WTC11 (cell line): ENCODE measurements around the gene FBXO31. TPM values are rescaled to one million over a fixed set of nuclear protein-coding genes. Genes with fewer than 3 reads are reported as not detected.

Source experiments
- ATAC-seq: fragments of 200-7000 bp; cut with Tn5 transposase; 2 replicates; pipeline ENCODE4 v1.10.0; 2021; ENCODE audit warnings: mild to moderate bottlenecking, moderate library complexity
- CTCF ChIA-PET: fragments of 300-600 bp; sonication (Branson Sonifier 250); formaldehyde crosslinking; loops from one replicate; lab custom pipeline; 2021; ENCODE audit warnings: antibody characterized with exemption; lab: Charles Lee
- POLR2A ChIA-PET: fragments of 350-600 bp; sonication (Branson Sonifier 250); formaldehyde crosslinking; loops from one replicate; lab custom pipeline; 2021; ENCODE audit warnings: antibody characterized with exemption; lab: Charles Lee
- DNase-seq: peaks from one replicate; pipeline ENCODE4 v3.0.0; 2021; ENCODE audit warnings: low spot score
- H3K27ac Mint-ChIP-seq: 2 replicates; pipeline ENCODE4 v1.8.0; 2021; ENCODE audit warnings: mixed read lengths
- H3K27me3 Mint-ChIP-seq: 2 replicates; pipeline ENCODE4 v1.8.0; 2021; ENCODE audit warnings: low read depth, mild to moderate bottlenecking, moderate library complexity, mixed read lengths
- H3K36me3 Mint-ChIP-seq: 2 replicates; pipeline ENCODE4 v1.8.0; 2021; ENCODE audit warnings: mixed read lengths
- H3K4me1 Mint-ChIP-seq: 2 replicates; pipeline ENCODE4 v1.8.0; 2022; ENCODE audit warnings: mixed read lengths
- H3K4me3 Mint-ChIP-seq: 2 replicates; pipeline ENCODE4 v1.8.0; 2021; ENCODE audit warnings: mild to moderate bottlenecking, moderate library complexity, mixed read lengths
- H3K9me3 Mint-ChIP-seq: 2 replicates; pipeline ENCODE4 v1.8.0; 2021; ENCODE audit warnings: mixed read lengths
- ATF1 ChIP-seq: sonication (generic); formaldehyde crosslinking; IDR thresholded peaks from 2 replicates; pipeline ENCODE4 v1.8.1; 2023; ENCODE audit warnings: mild to moderate bottlenecking, moderate library complexity, missing genetic modification reagents
- ATF3 ChIP-seq: sonication (generic); formaldehyde crosslinking; conservative IDR thresholded peaks from 2 replicates; pipeline ENCODE4 v1.8.1; 2022; ENCODE audit warnings: mild to moderate bottlenecking, missing genetic modification reagents
- CREM ChIP-seq: sonication (generic); formaldehyde crosslinking; IDR thresholded peaks from 2 replicates; pipeline ENCODE4 v1.8.1; 2022; ENCODE audit warnings: mild to moderate bottlenecking, missing genetic modification reagents, moderate library complexity
- GTF2I ChIP-seq: fragments of 250-450 bp; sonication (Bioruptor Pico); conservative IDR thresholded peaks from 2 replicates; pipeline ENCODE4 v1.4.0; 2021; ENCODE audit warnings: mild to moderate bottlenecking
- HMGA2 ChIP-seq: fragments of 250-450 bp; sonication (Bioruptor Pico); IDR thresholded peaks from 2 replicates; pipeline ENCODE4 v1.4.0; 2021; ENCODE audit warnings: mild to moderate bottlenecking, moderate library complexity
- HMGXB4 ChIP-seq: sonication (generic); formaldehyde crosslinking; IDR thresholded peaks from 2 replicates; pipeline ENCODE4 v1.8.1; 2023; ENCODE audit warnings: mild to moderate bottlenecking, moderate library complexity, missing genetic modification reagents
- NR2C2 ChIP-seq: sonication (generic); formaldehyde crosslinking; IDR thresholded peaks from 2 replicates; pipeline ENCODE4 v1.8.0; 2022; ENCODE audit warnings: mild to moderate bottlenecking, missing genetic modification reagents
- NR3C1 ChIP-seq: sonication (generic); formaldehyde crosslinking; conservative IDR thresholded peaks from 2 replicates; pipeline ENCODE4 v1.8.1; 2023; ENCODE audit warnings: low read depth, mild to moderate bottlenecking, missing genetic modification reagents
- PRRX2 ChIP-seq: fragments of 250-450 bp; sonication (Bioruptor Pico); IDR thresholded peaks from 2 replicates; pipeline ENCODE4 v1.8.0; 2021; ENCODE audit warnings: mild to moderate bottlenecking
- ZNF121 ChIP-seq: sonication (generic); formaldehyde crosslinking; IDR thresholded peaks from 2 replicates; pipeline ENCODE4 v1.8.0; 2023; ENCODE audit warnings: missing genetic modification reagents
- ZNF138 ChIP-seq: sonication (generic); formaldehyde crosslinking; conservative IDR thresholded peaks from 2 replicates; pipeline ENCODE4 v1.8.1; 2022; ENCODE audit warnings: mild to moderate bottlenecking, moderate library complexity, missing genetic modification reagents
- ZNF232 ChIP-seq: sonication (generic); formaldehyde crosslinking; IDR thresholded peaks from 2 replicates; pipeline ENCODE4 v1.8.0; 2022; ENCODE audit warnings: mild to moderate bottlenecking, missing genetic modification reagents
- ZNF263 ChIP-seq: sonication (generic); formaldehyde crosslinking; IDR thresholded peaks from 2 replicates; pipeline ENCODE4 v1.8.1; 2022; ENCODE audit warnings: low read depth, mild to moderate bottlenecking, moderate library complexity, missing genetic modification reagents
- ZNF396 ChIP-seq: fragments of 250-450 bp; sonication (Bioruptor Pico); IDR thresholded peaks from 2 replicates; pipeline ENCODE4 v1.8.0; 2021; ENCODE audit warnings: mild to moderate bottlenecking, moderate library complexity, borderline replicate concordance
- ZNF416 ChIP-seq: fragments of 250-450 bp; sonication (Bioruptor Pico); IDR thresholded peaks from 2 replicates; pipeline ENCODE4 v1.9.0; 2021; ENCODE audit warnings: mild to moderate bottlenecking, inconsistent platforms
- ZNF423 ChIP-seq: fragments of 250-450 bp; sonication (Bioruptor Pico); IDR thresholded peaks from 2 replicates; pipeline ENCODE4 v2.1.2; 2022; ENCODE audit warnings: mild to moderate bottlenecking, moderate library complexity
- ZNF532 ChIP-seq: fragments of 250-450 bp; sonication (Bioruptor Pico); IDR thresholded peaks from 2 replicates; pipeline ENCODE4 v1.9.0; 2021; ENCODE audit warnings: mild to moderate bottlenecking, borderline replicate concordance
- total RNA-seq: library from RNA; stranded (reverse); gene quantifications from 3 replicates; pipeline ENCODE4 v1.2.3, GENCODE V29; 2021
- TF ChIP-seq, protein P1 (sequence below): sonication (generic); formaldehyde crosslinking; IDR thresholded peaks from 2 replicates; pipeline ENCODE4 v1.8.0; 2023; ENCODE audit warnings: missing genetic modification reagents, mild to moderate bottlenecking, borderline replicate concordance
- TF ChIP-seq, protein P2 (sequence below): fragments of 250-450 bp; sonication (Bioruptor Pico); IDR thresholded peaks from 2 replicates; pipeline ENCODE4 v1.9.0; 2021; ENCODE audit warnings: moderate library complexity, mild to moderate bottlenecking, inconsistent platforms, borderline replicate concordance
- TF ChIP-seq, protein P3 (sequence below): sonication (generic); formaldehyde crosslinking; IDR thresholded peaks from 2 replicates; pipeline ENCODE4 v1.8.0; 2022; ENCODE audit warnings: mild to moderate bottlenecking, missing genetic modification reagents

The FBXO31 gene
- total RNA-seq, 1 experiment from 2014 or later = 22.6 TPM

GRCh38 chr16:87352818-87353217 lies 30.8 kb downstream of the FBXO31 start (continued):
- no peak for TF ChIP-seq ZNF396 (CRISPR knock-in tag)
- TF ChIP-seq, protein P1, sequence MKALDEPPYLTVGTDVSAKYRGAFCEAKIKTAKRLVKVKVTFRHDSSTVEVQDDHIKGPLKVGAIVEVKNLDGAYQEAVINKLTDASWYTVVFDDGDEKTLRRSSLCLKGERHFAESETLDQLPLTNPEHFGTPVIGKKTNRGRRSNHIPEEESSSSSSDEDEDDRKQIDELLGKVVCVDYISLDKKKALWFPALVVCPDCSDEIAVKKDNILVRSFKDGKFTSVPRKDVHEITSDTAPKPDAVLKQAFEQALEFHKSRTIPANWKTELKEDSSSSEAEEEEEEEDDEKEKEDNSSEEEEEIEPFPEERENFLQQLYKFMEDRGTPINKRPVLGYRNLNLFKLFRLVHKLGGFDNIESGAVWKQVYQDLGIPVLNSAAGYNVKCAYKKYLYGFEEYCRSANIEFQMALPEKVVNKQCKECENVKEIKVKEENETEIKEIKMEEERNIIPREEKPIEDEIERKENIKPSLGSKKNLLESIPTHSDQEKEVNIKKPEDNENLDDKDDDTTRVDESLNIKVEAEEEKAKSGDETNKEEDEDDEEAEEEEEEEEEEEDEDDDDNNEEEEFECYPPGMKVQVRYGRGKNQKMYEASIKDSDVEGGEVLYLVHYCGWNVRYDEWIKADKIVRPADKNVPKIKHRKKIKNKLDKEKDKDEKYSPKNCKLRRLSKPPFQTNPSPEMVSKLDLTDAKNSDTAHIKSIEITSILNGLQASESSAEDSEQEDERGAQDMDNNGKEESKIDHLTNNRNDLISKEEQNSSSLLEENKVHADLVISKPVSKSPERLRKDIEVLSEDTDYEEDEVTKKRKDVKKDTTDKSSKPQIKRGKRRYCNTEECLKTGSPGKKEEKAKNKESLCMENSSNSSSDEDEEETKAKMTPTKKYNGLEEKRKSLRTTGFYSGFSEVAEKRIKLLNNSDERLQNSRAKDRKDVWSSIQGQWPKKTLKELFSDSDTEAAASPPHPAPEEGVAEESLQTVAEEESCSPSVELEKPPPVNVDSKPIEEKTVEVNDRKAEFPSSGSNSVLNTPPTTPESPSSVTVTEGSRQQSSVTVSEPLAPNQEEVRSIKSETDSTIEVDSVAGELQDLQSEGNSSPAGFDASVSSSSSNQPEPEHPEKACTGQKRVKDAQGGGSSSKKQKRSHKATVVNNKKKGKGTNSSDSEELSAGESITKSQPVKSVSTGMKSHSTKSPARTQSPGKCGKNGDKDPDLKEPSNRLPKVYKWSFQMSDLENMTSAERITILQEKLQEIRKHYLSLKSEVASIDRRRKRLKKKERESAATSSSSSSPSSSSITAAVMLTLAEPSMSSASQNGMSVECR (CRISPR knock-in tag) = no peak

DNA sequence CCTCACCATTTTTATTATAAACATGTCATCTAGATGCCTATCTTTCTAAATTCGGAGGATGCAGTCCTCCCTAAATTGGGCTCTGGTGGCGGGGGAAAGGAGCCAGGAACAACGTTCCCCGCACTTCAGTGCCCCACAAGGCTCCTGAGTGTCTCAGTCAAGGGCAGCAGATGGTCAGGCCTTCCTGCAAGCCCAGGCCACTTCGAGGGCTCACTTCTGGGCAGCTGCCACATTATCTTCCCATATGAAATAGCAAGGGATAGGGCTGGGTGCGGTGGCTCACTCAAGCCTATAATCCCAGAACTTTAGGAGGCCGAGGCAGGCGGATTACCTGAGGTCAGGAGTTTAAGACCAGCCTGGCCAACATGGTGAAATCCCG lies 32.3 kb downstream of the FBXO31 start:
- TF ChIP-seq, protein P2, sequence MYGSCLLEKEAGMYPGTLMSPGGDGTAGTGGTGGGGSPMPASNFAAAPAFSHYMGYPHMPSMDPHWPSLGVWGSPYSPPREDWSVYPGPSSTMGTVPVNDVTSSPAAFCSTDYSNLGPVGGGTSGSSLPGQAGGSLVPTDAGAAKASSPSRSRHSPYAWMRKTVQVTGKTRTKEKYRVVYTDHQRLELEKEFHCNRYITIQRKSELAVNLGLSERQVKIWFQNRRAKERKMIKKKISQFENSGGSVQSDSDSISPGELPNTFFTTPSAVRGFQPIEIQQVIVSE (CRISPR knock-in tag) = no peak
- TF ChIP-seq ZNF121 (CRISPR knock-in tag) = no peak
- TF ChIP-seq GTF2I (CRISPR knock-in tag) = no peak
- no peak for TF ChIP-seq NR3C1 (CRISPR knock-in tag)
- TF ChIP-seq ATF1 (CRISPR knock-in tag) = no peak
- no peak for TF ChIP-seq CREM (CRISPR knock-in tag)
- TF ChIP-seq HMGXB4 (CRISPR knock-in tag) = no peak
- no peak for TF ChIP-seq ZNF263 (CRISPR knock-in tag)
- no peak for TF ChIP-seq ZNF138
- TF ChIP-seq, protein P3, sequence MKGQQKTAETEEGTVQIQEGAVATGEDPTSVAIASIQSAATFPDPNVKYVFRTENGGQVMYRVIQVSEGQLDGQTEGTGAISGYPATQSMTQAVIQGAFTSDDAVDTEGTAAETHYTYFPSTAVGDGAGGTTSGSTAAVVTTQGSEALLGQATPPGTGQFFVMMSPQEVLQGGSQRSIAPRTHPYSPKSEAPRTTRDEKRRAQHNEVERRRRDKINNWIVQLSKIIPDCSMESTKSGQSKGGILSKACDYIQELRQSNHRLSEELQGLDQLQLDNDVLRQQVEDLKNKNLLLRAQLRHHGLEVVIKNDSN (CRISPR knock-in tag) = no peak
- TF ChIP-seq ZNF532 (CRISPR knock-in tag) = no peak
- no peak for TF ChIP-seq NR2C2 (CRISPR knock-in tag)
- TF ChIP-seq PRRX2 (CRISPR knock-in tag) = no peak
- TF ChIP-seq ZNF423 (CRISPR knock-in tag) = no peak
- no peak for TF ChIP-seq ZNF232 (CRISPR knock-in tag)
- TF ChIP-seq ZNF416 (CRISPR knock-in tag) = no peak
- TF ChIP-seq HMGA2 (CRISPR knock-in tag) = no peak
- no peak for TF ChIP-seq ATF3 (CRISPR knock-in tag)
- Mint-ChIP-seq H3K36me3 (no peaks in the 10 kb centered on the region; the same call in none of the 2 replicates), H3K27ac (peak overlapping the region; percentile 53; the same call in 1 of the 2 replicates), H3K4me1 (no peaks in the 10 kb centered on the region), H3K27me3 (no peaks in the 10 kb centered on the region), H3K4me3 (no peak overlapping the region), H3K9me3 (no peaks in the 10 kb centered on the region)
- no peak for ATAC-seq
- no peak for DNase-seq
- ChIA-PET CTCF (no interaction called here), POLR2A (no interaction called here)
